ENCODE measurements around the gene CCDC85A.

- TF ChIP-seq CTCF (IDR thresholded peaks at IDR 0.05) (no peak), EZH2phosphoT487 (IDR thresholded peaks at IDR 0.05) (no peak)
These were observed 80.1 kb downstream of the CCDC85A start for GRCh38 chr2:56263876-56264275.

Data from neural progenitor cell (in vitro differentiated cells).